HG02759 (cell line): ENCODE results near the gene VCY1B.
"Not testable (repeated sequence)": the region's sequence is repeated elsewhere in the genome, so short reads cannot be mapped to it uniquely, and the experiment has no call there.

Source experiments
- ATAC-seq: cut with Tn5 transposase; IDR thresholded peaks from one replicate; pipeline ENCODE4 v1.9.1; 2021; ENCODE audit warnings: mild to moderate bottlenecking, moderate library complexity; ENCODE audit not compliant: unreplicated experiment

Gene VCY1B

DNA sequence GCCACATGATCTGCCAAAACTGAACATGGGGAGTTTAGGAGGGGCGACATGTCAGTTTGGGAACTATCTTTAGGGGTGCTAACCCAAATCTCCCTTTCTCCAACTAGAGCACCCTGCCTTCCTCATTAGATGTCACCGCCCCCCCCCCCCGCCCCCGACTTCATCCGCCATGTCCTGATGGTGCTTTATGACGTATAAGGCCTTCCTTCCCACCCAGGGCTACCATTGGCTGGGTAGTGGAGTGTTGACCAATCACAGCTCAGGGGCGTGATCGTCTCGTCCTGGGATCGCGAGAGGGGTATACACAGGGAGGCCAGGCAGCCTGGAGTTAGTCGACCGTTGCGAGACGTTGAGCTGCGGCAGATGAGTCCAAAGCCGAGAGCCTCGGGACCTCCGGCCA is at the start of gene VCY1B:
TSS of gene VCY1B (plus strand) at position 301 of the 400 bp plus-strand sequence. CDS start at position 364, 63 bp downstream.
- not testable (repeated sequence) for ATAC-seq

DNA sequence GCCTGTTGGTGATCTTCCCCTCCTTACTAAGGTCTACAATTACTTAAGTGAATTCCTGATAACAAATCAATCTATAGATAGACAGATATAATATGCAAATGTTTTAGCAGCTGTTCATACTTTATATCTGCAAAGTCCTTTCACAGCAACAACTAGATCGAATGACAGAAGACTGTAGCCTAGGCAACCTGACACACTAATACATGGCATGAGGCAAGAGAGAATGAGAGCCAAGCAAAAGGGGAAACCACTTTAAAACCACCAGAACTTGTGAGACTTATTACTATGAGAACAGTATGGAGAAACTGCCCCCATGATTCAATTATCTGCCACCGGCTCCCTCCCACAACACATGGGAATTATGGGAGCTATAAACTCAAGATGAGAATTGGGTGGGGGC is 44.1 kb upstream of the VCY1B start:
- not testable (repeated sequence) for ATAC-seq

DNA sequence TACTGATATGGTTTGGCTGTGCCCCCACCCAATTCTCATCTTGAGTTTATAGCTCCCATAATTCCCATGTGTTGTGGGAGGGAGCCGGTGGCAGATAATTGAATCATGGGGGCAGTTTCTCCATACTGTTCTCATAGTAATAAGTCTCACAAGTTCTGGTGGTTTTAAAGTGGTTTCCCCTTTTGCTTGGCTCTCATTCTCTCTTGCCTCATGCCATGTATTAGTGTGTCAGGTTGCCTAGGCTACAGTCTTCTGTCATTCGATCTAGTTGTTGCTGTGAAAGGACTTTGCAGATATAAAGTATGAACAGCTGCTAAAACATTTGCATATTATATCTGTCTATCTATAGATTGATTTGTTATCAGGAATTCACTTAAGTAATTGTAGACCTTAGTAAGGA is 25.6 kb upstream of the VCY1B start:
- not testable (repeated sequence) for ATAC-seq

DNA sequence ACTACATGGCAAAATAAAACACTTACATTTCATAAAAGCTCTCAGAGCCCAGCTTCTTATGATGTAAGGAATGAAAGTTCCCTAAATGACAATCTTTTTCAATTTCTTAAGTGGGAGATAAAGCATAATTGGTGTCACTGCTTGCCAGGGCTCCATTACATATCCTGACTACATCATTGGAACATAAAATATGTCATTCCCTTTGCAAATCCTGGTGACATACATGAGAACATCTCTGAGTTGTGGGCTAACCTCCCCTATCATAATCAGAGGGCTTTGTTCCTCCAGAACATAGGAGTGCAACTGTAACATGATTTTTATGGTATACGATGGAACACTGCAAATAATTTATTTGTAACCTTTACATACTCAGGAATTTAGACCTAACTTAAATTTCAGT is 29.9 kb downstream of the VCY1B start:
- ATAC-seq, result no peak
